Right atrium auricular region (tissue), 2 donors: Measurements from ENCODE around the gene CCN6. TPM values are rescaled to one million over a fixed set of nuclear protein-coding genes. Genes with fewer than 3 reads are reported as not detected.
A peak's percentile ranks its signal among the peaks of the same experiment; 100 is the strongest.

Source experiments
- DNase-seq: peaks from one replicate; pipeline ENCODE4 v3.0.0-alpha.2; 2019; ENCODE audit warnings: low spot score
- H3K27ac ChIP-seq, 2 donors: fragments of 200-600 bp; sonication (generic); 1 replicate in 1 of 2; 2 replicates in 1 of 2; pipeline ENCODE4 v1.5.1; 2016 to 2019
- H3K27me3 ChIP-seq, 2 donors: fragments of 200-600 bp; sonication (generic); one replicate each; pipeline versions ENCODE4 v1.5.1 to v1.6.0; 2017 to 2019
- H3K36me3 ChIP-seq: fragments of 200-600 bp; sonication (generic); one replicate; pipeline ENCODE4 v1.5.1; 2016
- H3K4me1 ChIP-seq, 2 donors: fragments of 200-600 bp; sonication (generic); one replicate each; pipeline versions ENCODE4 v1.5.1 to v1.6.0; 2017 to 2019
- H3K4me3 ChIP-seq, 2 donors: fragments of 200-600 bp; sonication (generic); 1 replicate in 1 of 2; 2 replicates in 1 of 2; pipeline ENCODE4 v1.5.1; 2017 to 2019; ENCODE audit warnings: mild to moderate bottlenecking in 1 of 2, moderate library complexity in 1 of 2
- H3K9me3 ChIP-seq, 2 donors: fragments of 200-600 bp; sonication (generic); one replicate each; pipeline ENCODE4 v1.5.1; 2019
- total RNA-seq, 2 donors: library from RNA; depleted of rRNA; stranded (reverse); fragments of >200 nt; gene quantifications; one replicate each; pipeline ENCODE4 v1.1.0, GENCODE V29; 2016
- TF ChIP-seq, protein P1 (sequence below), 2 donors: fragments of 200-600 bp; sonication (generic); IDR thresholded peaks; one replicate each; pipeline ENCODE4 v1.5.1; 2019; ENCODE audit warnings: antibody characterized with exemption in 2 of 2

The CCN6 gene
- total RNA-seq = not detected

DNA sequence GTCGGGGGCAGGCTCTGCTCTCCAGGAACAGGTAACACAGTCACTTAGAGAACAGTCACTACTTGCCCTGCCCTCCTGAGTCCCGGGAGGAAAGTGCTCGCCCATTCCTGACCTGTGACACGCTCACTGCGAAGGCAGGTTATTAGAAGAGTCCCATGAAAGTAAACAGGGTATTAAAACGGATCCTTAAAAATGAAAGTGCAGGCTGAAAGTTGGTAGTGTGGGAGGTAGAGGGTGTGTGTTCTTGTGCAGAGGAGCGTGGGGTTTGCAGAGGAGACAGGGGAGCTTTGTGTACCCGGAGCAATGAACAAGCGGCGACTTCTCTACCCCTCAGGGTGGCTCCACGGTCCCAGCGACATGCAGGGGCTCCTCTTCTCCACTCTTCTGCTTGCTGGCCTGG lies at the start of gene CCN6:
TSS of gene CCN6 (plus strand) at position 104 of the 400 bp plus-strand sequence. CDS start at position 358, 254 bp downstream.
- Histone ChIP-seq H3K4me3 (no peak within 1 kb of the TSS), H3K36me3 (no peaks in the 10 kb centered on the region), H3K4me1 (no peaks in the 10 kb centered on the region), H3K9me3 (no peaks in the 10 kb centered on the region), H3K27ac (no peak within 1 kb of the TSS), H3K27me3 (no peaks in the 10 kb centered on the region)
- TF ChIP-seq, protein P1, sequence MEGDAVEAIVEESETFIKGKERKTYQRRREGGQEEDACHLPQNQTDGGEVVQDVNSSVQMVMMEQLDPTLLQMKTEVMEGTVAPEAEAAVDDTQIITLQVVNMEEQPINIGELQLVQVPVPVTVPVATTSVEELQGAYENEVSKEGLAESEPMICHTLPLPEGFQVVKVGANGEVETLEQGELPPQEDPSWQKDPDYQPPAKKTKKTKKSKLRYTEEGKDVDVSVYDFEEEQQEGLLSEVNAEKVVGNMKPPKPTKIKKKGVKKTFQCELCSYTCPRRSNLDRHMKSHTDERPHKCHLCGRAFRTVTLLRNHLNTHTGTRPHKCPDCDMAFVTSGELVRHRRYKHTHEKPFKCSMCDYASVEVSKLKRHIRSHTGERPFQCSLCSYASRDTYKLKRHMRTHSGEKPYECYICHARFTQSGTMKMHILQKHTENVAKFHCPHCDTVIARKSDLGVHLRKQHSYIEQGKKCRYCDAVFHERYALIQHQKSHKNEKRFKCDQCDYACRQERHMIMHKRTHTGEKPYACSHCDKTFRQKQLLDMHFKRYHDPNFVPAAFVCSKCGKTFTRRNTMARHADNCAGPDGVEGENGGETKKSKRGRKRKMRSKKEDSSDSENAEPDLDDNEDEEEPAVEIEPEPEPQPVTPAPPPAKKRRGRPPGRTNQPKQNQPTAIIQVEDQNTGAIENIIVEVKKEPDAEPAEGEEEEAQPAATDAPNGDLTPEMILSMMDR (IDR thresholded peaks at IDR 0.05) = no peak
- no peak for DNase-seq

DNA sequence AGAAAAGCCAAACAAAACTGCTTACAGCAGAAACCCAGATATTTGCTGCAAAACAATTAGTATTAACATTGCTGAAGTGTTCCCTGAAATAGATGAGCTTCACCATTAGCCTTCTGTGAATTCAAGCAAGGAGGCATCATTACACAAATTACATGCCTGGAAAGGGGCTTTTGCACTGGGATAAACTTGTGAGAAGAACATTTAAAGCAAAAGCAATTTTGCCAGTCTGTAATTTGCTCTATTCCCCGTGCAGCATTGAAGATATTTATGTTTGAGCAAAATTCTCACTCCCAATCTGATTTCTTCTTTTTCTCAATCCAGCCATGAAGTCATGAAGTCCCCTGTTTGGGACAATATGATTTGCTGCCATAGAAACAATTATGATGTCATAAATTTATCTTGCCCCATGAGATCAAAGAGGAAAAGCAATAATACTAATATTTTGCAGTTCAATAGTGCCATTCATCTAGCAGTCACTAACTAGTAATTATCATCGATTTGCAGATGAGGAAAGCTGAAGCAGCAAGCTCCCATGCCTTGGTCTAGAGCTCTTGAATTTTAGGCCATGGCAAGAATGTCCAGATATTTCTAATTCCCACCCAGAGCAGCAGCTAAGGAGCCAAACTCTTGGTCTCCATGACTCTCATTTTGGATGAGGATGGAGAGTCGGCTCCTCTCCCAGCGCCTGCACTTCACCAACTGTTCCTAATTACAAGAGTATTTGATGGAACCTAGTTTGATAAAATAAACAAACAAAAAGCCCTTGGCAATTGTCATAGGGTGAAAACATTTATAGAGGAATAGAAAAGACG lies 49.5 kb upstream of the CCN6 start:
- no peak for DNase-seq
- no peaks in the 10 kb centered on the region for H3K27me3 ChIP-seq
- no peaks in the 10 kb centered on the region for H3K36me3 ChIP-seq
- peak overlapping the region in 1 of 2 donors; percentile 31 for H3K27ac ChIP-seq
- H3K9me3 ChIP-seq = no peaks in the 10 kb centered on the region
- no peak overlapping the region for H3K4me3 ChIP-seq
- TF ChIP-seq, protein P1 (IDR thresholded peaks at IDR 0.05) = no peak
- no peaks in the 10 kb centered on the region for H3K4me1 ChIP-seq

GRCh38 chr6:112005013-112005371 lies 48.9 kb upstream of the CCN6 start:
- Histone ChIP-seq H3K27ac (peak overlapping the region in 1 of 2 donors; percentile 31), H3K36me3 (no peaks in the 10 kb centered on the region), H3K27me3 (no peaks in the 10 kb centered on the region), H3K4me1 (no peaks in the 10 kb centered on the region), H3K9me3 (no peaks in the 10 kb centered on the region), H3K4me3 (no peak overlapping the region)
- TF ChIP-seq, protein P1 (IDR thresholded peaks at IDR 0.05) = no peak
- no peak for DNase-seq

GRCh38 chr6:112007254-112007653 lies 46.6 kb upstream of the CCN6 start:
- Histone ChIP-seq H3K27ac (peak overlapping the region in 1 of 2 donors; percentile 59), H3K27me3 (no peaks in the 10 kb centered on the region), H3K4me1 (no peaks in the 10 kb centered on the region), H3K36me3 (no peaks in the 10 kb centered on the region), H3K4me3 (no peak overlapping the region), H3K9me3 (no peaks in the 10 kb centered on the region)
- TF ChIP-seq, protein P1 (IDR thresholded peaks at IDR 0.05) = no peak
- no peak for DNase-seq

DNA sequence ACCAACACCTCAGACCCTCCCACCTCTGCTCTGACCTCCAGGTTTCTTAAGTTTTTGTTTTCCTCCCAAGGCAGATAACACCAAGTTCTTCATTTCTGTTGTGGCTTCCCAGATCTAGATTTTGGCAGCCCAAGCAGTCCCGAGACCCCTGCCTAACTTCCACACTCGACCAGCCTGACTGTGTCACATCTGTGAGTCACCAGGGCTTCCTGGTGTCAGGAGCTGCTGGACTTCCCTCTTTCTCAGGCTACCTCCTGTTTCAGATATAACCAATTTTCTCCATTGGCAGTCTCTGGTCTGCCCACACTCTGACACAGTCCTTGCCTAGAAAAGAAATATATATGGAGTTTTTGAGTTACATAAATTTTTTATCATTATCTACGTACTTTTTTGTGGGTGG lies 46.1 kb upstream of the CCN6 start:
- Histone ChIP-seq H3K9me3 (no peaks in the 10 kb centered on the region), H3K36me3 (no peaks in the 10 kb centered on the region), H3K4me3 (no peak overlapping the region), H3K27me3 (no peaks in the 10 kb centered on the region), H3K4me1 (no peaks in the 10 kb centered on the region), H3K27ac (peak overlapping the region in 1 of 2 donors; percentile 59)
- no peak for DNase-seq
- TF ChIP-seq, protein P1 (IDR thresholded peaks at IDR 0.05) = no peak
